C4-2B (cell line): ENCODE data around the gene ANP32A.

ENCODE experiments used
- H3K27ac ChIP-seq: fragments of 450-650 bp; 2 replicates; pipeline ENCODE4 v1.5.1; 2017
- CTCF ChIP-seq: fragments of 450-650 bp; conservative IDR thresholded peaks from 2 replicates; pipeline ENCODE4 v1.5.1; 2017; ENCODE audit warnings: mild to moderate bottlenecking
- ZFX ChIP-seq: fragments of 450-650 bp; IDR thresholded peaks from 2 replicates; pipeline ENCODE4 v1.6.1; 2017

The ANP32A gene

GRCh38 chr15:68749793-68750192, 70.9 kb downstream of the ANP32A start:
- no peak for TF ChIP-seq CTCF
- no peak for TF ChIP-seq ZFX
- no peak overlapping the region for H3K27ac ChIP-seq

GRCh38 chr15:68749365-68749764, 71.3 kb downstream of the ANP32A start:
- H3K27ac ChIP-seq: no peak overlapping the region
- TF ChIP-seq ZFX (no peak), CTCF (no peak)

GRCh38 chr15:68743256-68743655, 77.4 kb downstream of the ANP32A start:
- TF ChIP-seq ZFX: no peak
- no peak for TF ChIP-seq CTCF
- no peak overlapping the region for H3K27ac ChIP-seq

- TF ChIP-seq CTCF (no peak), ZFX (no peak)
- H3K27ac ChIP-seq: no peak overlapping the region
Measured at GRCh38 chr15:68739390-68740080, 81.2 kb downstream of the ANP32A start.

- no peak overlapping the region for H3K27ac ChIP-seq
- no peak for TF ChIP-seq CTCF
Measured at GRCh38 chr15:68735610-68736009, 85.1 kb downstream of the ANP32A start.

- no peak for TF ChIP-seq ZFX
- TF ChIP-seq CTCF: no peak
- no peak overlapping the region for H3K27ac ChIP-seq
Measured at GRCh38 chr15:68734881-68735280, 85.8 kb downstream of the ANP32A start.

GRCh38 chr15:68734352-68734751, 86.3 kb downstream of the ANP32A start:
- TF ChIP-seq ZFX (no peak), CTCF (no peak)
- no peak overlapping the region for H3K27ac ChIP-seq
